SK-N-MC (cell line): Measurements from ENCODE around the gene ELAVL2.

Experiments
- EZH2 ChIP-seq: fragments of 200-600 bp; sonication (generic); IDR thresholded peaks from one replicate; pipeline ENCODE4 v1.6.1; 2017; ENCODE audit warnings: antibody characterized with exemption
- FOXP2 ChIP-seq: optimal IDR thresholded peaks from 2 replicates; pipeline ENCODE3; 2011; ENCODE audit warnings: mild to moderate bottlenecking, moderate library complexity; ENCODE audit not compliant: insufficient read depth; ENCODE audit errors: extremely low read length, control extremely low read depth
- POLR2AphosphoS5 ChIP-seq: IDR thresholded peaks from 2 replicates; pipeline ENCODE4 v1.6.1; 2012; ENCODE audit warnings: mild to moderate bottlenecking, low read depth, low read length, borderline replicate concordance

DNA sequence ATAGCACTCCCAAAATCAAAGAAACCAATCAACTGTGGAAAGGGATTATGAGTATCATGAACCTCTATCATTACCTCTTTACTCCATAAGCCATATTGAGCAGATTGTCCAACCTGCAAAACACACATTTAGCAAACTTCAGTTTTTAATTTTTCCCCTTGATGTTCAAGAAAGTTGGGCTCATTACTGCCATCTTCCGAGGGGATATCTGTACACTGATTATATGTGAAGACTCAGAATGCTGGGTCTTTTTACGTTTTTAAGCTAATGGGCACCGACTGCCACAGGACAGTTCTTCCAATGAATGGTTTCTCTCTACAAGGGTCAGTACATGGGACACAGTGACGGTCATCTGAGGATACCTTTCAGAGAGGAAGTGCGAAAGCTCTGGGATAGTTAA lies 132.7 kb downstream of the ELAVL2 start:
- no peak for TF ChIP-seq POLR2AphosphoS5
- no peak for TF ChIP-seq EZH2
- no peak for TF ChIP-seq FOXP2
